GM12878 (cell line): Measurements from ENCODE around the gene ARAP1. TPM values are rescaled to one million over a fixed set of nuclear protein-coding genes. Genes with fewer than 3 reads are reported as not detected.

Experiments used
- ATAC-seq: fragments of 200-7000 bp; cut with Tn5 transposase; 3 replicates; pipeline ENCODE4 v1.9.1; 2020; ENCODE audit warnings: mild to moderate bottlenecking, moderate library complexity
- BruUV-seq: library from RNA; stranded (reverse); fragments of 400-500 nt; replicated peaks from 2 replicates; lab custom pipeline; 2021; lab: Mats Ljungman, UMichigan
- CTCF ChIA-PET: fragments of 300-600 bp; sonication (Branson Sonifier 250); formaldehyde crosslinking; extraction: SDS; loops from one replicate; lab custom pipeline; 2021; ENCODE audit warnings: inconsistent platforms; lab: Yijun Ruan, JAX
- POLR2A ChIA-PET: fragments of 350-600 bp; formaldehyde crosslinking; extraction: SDS; loops from one replicate; lab custom pipeline; 2021; ENCODE audit warnings: inconsistent platforms; lab: Charles Lee
- RAD21 ChIA-PET: fragments of 300-600 bp; sonication (Branson Sonifier 250); formaldehyde crosslinking; loops from one replicate; lab custom pipeline; 2023; ENCODE audit warnings: antibody characterized with exemption; ENCODE audit not compliant: unreplicated experiment; lab: Charles Lee
- SMC1A ChIA-PET: fragments of 300-600 bp; sonication (Branson Sonifier 250); formaldehyde crosslinking; loops from one replicate; lab custom pipeline; 2023; ENCODE audit not compliant: unreplicated experiment, uncharacterized antibody; lab: Charles Lee
- DNase-seq: peaks from one replicate; pipeline ENCODE4 v3.0.0-alpha.2; 2011; ENCODE audit warnings: low read depth, low spot score
- FAIRE-seq: peaks from 3 replicates; lab custom pipeline; 2011; peaks lifted over from hg19 to GRCh38; lab: Jason Lieb, UNC
- H2AFZ ChIP-seq: 2 replicates; pipeline ENCODE4 v1.6.0; 2011; ENCODE audit warnings: low read depth, low read length, control low read depth; ENCODE audit not compliant: control insufficient read depth
- H3K27ac ChIP-seq: 2 replicates; pipeline ENCODE4 v1.5.1; 2011; ENCODE audit warnings: control low read depth; ENCODE audit not compliant: control insufficient read depth, insufficient read depth
- H3K27me3 ChIP-seq, 2 experiments: replicated peaks in 1 of 2; 2 replicates each; pipeline versions ENCODE4 v1.6.0 to v1.6.1; 2011; ENCODE audit warnings: low read length in 1 of 2; ENCODE audit not compliant: control insufficient read depth in 2 of 2, insufficient read depth in 2 of 2
- H3K36me3 ChIP-seq, 2 experiments: 2 replicates each; pipeline ENCODE4 v1.5.1; 2011; ENCODE audit warnings: low read length in 1 of 2; ENCODE audit not compliant: control insufficient read depth in 2 of 2, insufficient read depth in 2 of 2
- H3K4me1 ChIP-seq: 2 replicates; pipeline ENCODE4 v1.6.1; 2011; ENCODE audit warnings: mild to moderate bottlenecking, low read length, moderate library complexity, mixed read lengths; ENCODE audit not compliant: control insufficient read depth, insufficient read depth
- H3K4me2 ChIP-seq: 2 replicates; pipeline ENCODE4 v1.6.0; 2011; ENCODE audit warnings: control low read depth; ENCODE audit not compliant: control insufficient read depth, insufficient read depth
- H3K4me3 ChIP-seq: fragments of 200-600 bp; sonication (generic); 2 replicates; pipeline ENCODE4 v1.5.1; 2016
- H3K79me2 ChIP-seq: 2 replicates; pipeline ENCODE4 v1.6.0; 2011; ENCODE audit warnings: low read length; ENCODE audit not compliant: control insufficient read depth, insufficient read depth
- H3K9ac ChIP-seq: 2 replicates; pipeline ENCODE4 v1.8.0; 2011; ENCODE audit warnings: low read length, control low read depth, mixed read lengths; ENCODE audit not compliant: control insufficient read depth, insufficient read depth
- H3K9me3 ChIP-seq: replicated peaks from 3 replicates; pipeline ENCODE4 v1.5.1; 2011; ENCODE audit warnings: mild to moderate bottlenecking, low read length; ENCODE audit not compliant: control insufficient read depth, insufficient read depth
- H4K20me1 ChIP-seq: 2 replicates; pipeline ENCODE4 v1.6.0; 2011; ENCODE audit not compliant: control insufficient read depth, insufficient read depth
- EZH2 ChIP-seq: IDR thresholded peaks from 2 replicates; pipeline ENCODE4 v1.6.1; 2012; ENCODE audit warnings: low read depth, mild to moderate bottlenecking, control low read depth, inconsistent platforms, low read length, borderline replicate concordance; ENCODE audit not compliant: control insufficient read depth
- HDGF ChIP-seq: fragments of 450-650 bp; IDR thresholded peaks from 2 replicates; pipeline ENCODE4 v1.6.1; 2016; ENCODE audit warnings: antibody characterized with exemption
- NFIC ChIP-seq: IDR thresholded peaks from 2 replicates; pipeline ENCODE4 v1.6.1; 2012; ENCODE audit warnings: low read depth, mild to moderate bottlenecking, inconsistent platforms, low read length, moderate library complexity
- RFX5 ChIP-seq: IDR thresholded peaks from 2 replicates; pipeline ENCODE4 v1.6.1; 2011; ENCODE audit warnings: low read depth, low read length, improper control_type of control experiment
- TCF7 ChIP-seq: IDR thresholded peaks from 2 replicates; pipeline ENCODE4 v1.6.1; 2014; ENCODE audit warnings: antibody characterized with exemption, borderline replicate concordance
- ZNF622 ChIP-seq: fragments of 450-650 bp; IDR thresholded peaks from 2 replicates; pipeline ENCODE4 v1.6.1; 2017; ENCODE audit warnings: mild to moderate bottlenecking, inconsistent platforms
- WGBS: methylation state at CpG from one replicate; pipeline ENCODE4 v1.1.6; 2016; ENCODE audit warnings: low lambda C conversion rate; ENCODE audit not compliant: insufficient replicate concordance, insufficient coverage; ENCODE audit errors: missing lambda C conversion rate; 5-methylcytosine and 5-hydroxymethylcytosine counted together
- in situ Hi-C: fragments of 300-500 bp; cut with MboI; formaldehyde crosslinking; loops from 9 replicates; pipeline ENCODE4 v1.14.3; 2018; ENCODE audit warnings: mixed read lengths
- intact Hi-C: fragments of 100-400 bp; cut with micrococcal nuclease; formaldehyde crosslinking; loops from one replicate; pipeline ENCODE4 v1.14.2; 2022; ENCODE audit not compliant: unreplicated experiment
- polyA plus RNA-seq, 11 experiments: library from polyadenylated mRNA; depleted of rRNA in 4 of 11; unstranded in 6 of 11; stranded (reverse) in 5 of 11; fragments of >200 nt; fragmentation: Nextera tagmentation in 4 of 11; fragmentation: Illumina TruSeq in 1 of 11; extraction: Ambion mirVana in 4 of 11; extraction: Trizol in 1 of 11; gene quantifications; 1 replicate in 1 of 11; 2 replicates in 10 of 11; pipeline versions ENCODE4 v1.2.1 to v1.2.3, GENCODE V29; 2011 to 2016; ENCODE audit warnings: inconsistent platforms in 2 of 11, missing spikeins in 2 of 11, low read depth in 1 of 11
- total RNA-seq, 4 experiments: library from RNA; depleted of rRNA in 3 of 4; stranded (reverse); fragments of >200 nt in 3 of 4; fragmentation: Illumina TruSeq in 1 of 4; extraction: Trizol in 1 of 4; gene quantifications; 2 replicates each; pipeline versions ENCODE4 v1.2.1 to v1.2.3, GENCODE V29; 2013 to 2021
- TF ChIP-seq, protein P1 (sequence below): fragments of 450-650 bp; IDR thresholded peaks from 2 replicates; pipeline ENCODE4 v1.6.1; 2017; ENCODE audit warnings: borderline replicate concordance

Gene ARAP1
- total and polyA plus RNA-seq, 10 of the 15 experiments (the other 5 are each of a cell fraction or from before 2014, with no cell fraction given), result 0.55 to 102 (median 51.0) TPM

DNA sequence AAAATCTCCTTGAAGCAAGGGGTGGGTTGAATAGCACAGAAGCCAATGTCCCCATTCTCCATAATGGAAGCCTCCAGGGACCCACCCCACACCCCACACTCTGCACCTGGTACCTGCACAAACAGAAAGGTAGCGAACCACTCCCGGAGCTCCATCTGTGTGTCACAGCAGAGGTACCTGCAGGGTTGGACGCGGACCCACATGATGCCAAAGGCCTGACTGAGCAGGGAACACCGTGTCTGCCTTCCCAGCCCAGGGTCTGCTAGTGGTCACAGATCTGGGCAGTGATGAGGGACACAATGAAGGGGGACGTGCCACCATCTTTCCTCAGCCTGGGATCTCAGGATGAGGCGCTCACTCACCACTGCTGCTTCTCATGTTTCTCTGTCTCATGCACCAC lies 64.9 kb downstream of the ARAP1 start:
- Histone ChIP-seq H3K4me3 (no peak overlapping the region), H4K20me1 (no peaks in the 10 kb centered on the region), H3K27ac (no peak overlapping the region), H3K9ac (no peak overlapping the region), H3K4me2 (no peak overlapping the region), H3K4me1 (no peaks in the 10 kb centered on the region), H2AFZ (no peak overlapping the region), H3K36me3 (peaks cover 30 to 32% of the 10 kb centered on the region in 2 experiments), H3K9me3 (no peaks in the 10 kb centered on the region), H3K79me2 (no peaks in the 10 kb centered on the region), H3K27me3 (no peaks in the 10 kb centered on the region)
- no TSS peak for BruUV-seq
- ChIA-PET CTCF (no interaction called here), SMC1A (no interaction called here), RAD21 (no interaction called here), POLR2A (no interaction called here)
- in situ Hi-C loops (no loop called here), intact Hi-C loops (no loop called here)
- FAIRE-seq, result no peak
- WGBS, result 98% methylated on average over 7 of the region's 7 CpGs
- no peak for ATAC-seq
- DNase-seq, result no peak
- TF ChIP-seq, protein P1, sequence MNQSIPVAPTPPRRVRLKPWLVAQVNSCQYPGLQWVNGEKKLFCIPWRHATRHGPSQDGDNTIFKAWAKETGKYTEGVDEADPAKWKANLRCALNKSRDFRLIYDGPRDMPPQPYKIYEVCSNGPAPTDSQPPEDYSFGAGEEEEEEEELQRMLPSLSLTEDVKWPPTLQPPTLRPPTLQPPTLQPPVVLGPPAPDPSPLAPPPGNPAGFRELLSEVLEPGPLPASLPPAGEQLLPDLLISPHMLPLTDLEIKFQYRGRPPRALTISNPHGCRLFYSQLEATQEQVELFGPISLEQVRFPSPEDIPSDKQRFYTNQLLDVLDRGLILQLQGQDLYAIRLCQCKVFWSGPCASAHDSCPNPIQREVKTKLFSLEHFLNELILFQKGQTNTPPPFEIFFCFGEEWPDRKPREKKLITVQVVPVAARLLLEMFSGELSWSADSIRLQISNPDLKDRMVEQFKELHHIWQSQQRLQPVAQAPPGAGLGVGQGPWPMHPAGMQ, result no peak
- TF ChIP-seq TCF7 (no peak), ZNF622 (no peak), EZH2 (no peak), RFX5 (no peak), HDGF (no peak), NFIC (no peak)
